HepG2 (cell line): Measurements from ENCODE around the gene MRPL38. TPM values are rescaled to one million over a fixed set of nuclear protein-coding genes. Genes with fewer than 3 reads are reported as not detected.

Source experiments
- AKNA ChIP-seq: sonication (generic); formaldehyde crosslinking; IDR thresholded peaks from 2 replicates; pipeline ENCODE4 v1.4.0; 2020; ENCODE audit warnings: missing genetic modification reagents, borderline replicate concordance
- DNMT1 ChIP-seq: sonication (generic); formaldehyde crosslinking; IDR thresholded peaks from 2 replicates; pipeline ENCODE4 v1.5.1; 2020; ENCODE audit warnings: mild to moderate bottlenecking, missing genetic modification reagents
- FOXK2 ChIP-seq: fragments of 450-650 bp; IDR thresholded peaks from 2 replicates; pipeline ENCODE4 v1.6.1; 2016
- KAT7 ChIP-seq: IDR thresholded peaks from 2 replicates; pipeline ENCODE4 v1.6.1; 2018; ENCODE audit warnings: borderline replicate concordance, missing compliant biosample characterization
- KDM6A ChIP-seq: IDR thresholded peaks from 2 replicates; pipeline ENCODE4 v1.6.1; 2016; ENCODE audit warnings: low read depth
- ONECUT2 ChIP-seq: sonication (generic); formaldehyde crosslinking; IDR thresholded peaks from 2 replicates; pipeline ENCODE4 v1.4.0; 2020; ENCODE audit warnings: missing genetic modification reagents
- POGK ChIP-seq: sonication (generic); formaldehyde crosslinking; conservative IDR thresholded peaks from 2 replicates; pipeline ENCODE4 v1.8.0; 2022; ENCODE audit warnings: mild to moderate bottlenecking, moderate library complexity, missing genetic modification reagents
- TBX3 ChIP-seq: fragments of 450-650 bp; IDR thresholded peaks from 2 replicates; pipeline ENCODE4 v1.6.1; 2017; ENCODE audit warnings: antibody characterized with exemption, mild to moderate bottlenecking, inconsistent platforms, borderline replicate concordance
- ZBTB8A ChIP-seq: sonication (generic); formaldehyde crosslinking; IDR thresholded peaks from 2 replicates; pipeline ENCODE4 v1.4.0; 2020; ENCODE audit warnings: mild to moderate bottlenecking, low read depth, missing genetic modification reagents, borderline replicate concordance
- ZHX1 ChIP-seq: sonication (generic); formaldehyde crosslinking; IDR thresholded peaks from 2 replicates; pipeline ENCODE4 v1.8.1; 2022; ENCODE audit warnings: low read depth, mild to moderate bottlenecking, missing genetic modification reagents
- ZNF3 ChIP-seq: IDR thresholded peaks from 2 replicates; pipeline ENCODE4 v1.7.0; 2017; ENCODE audit warnings: inconsistent platforms
- polyA plus RNA-seq, 8 experiments: library from polyadenylated mRNA; depleted of rRNA in 3 of 8; stranded (reverse) in 7 of 8; unstranded in 1 of 8; fragments of >200 nt; fragmentation: Illumina TruSeq in 4 of 8; extraction: Trizol in 4 of 8; gene quantifications; 2 replicates each; pipeline versions ENCODE4 v1.2.1 to v1.2.3, GENCODE V29; 2011 to 2016; ENCODE audit warnings: low read depth in 4 of 8, missing spikeins in 1 of 8, mixed read lengths in 1 of 8; ENCODE audit not compliant: insufficient read depth in 1 of 8
- total RNA-seq, 5 experiments: library from RNA; depleted of rRNA; stranded (reverse); fragments of >200 nt; fragmentation: Illumina TruSeq; extraction: Trizol; gene quantifications; 2 replicates each; pipeline ENCODE4 v1.2.3, GENCODE V29; 2016; ENCODE audit warnings: low read depth in 1 of 5
- TF ChIP-seq, protein P1 (sequence below): sonication (generic); formaldehyde crosslinking; IDR thresholded peaks from 2 replicates; pipeline ENCODE4 v1.4.0; 2020; ENCODE audit warnings: missing genetic modification reagents, borderline replicate concordance

Gene MRPL38
- total and polyA plus RNA-seq, 2 of the 13 experiments (the other 11 are each of a cell fraction or from before 2014, with no cell fraction given): 83.7 to 125 TPM

- no peak for TF ChIP-seq AKNA
- TF ChIP-seq ZHX1 (CRISPR knock-in tag): peak; percentile 97
- peak; percentile 44; the same call in 1 of the 2 replicates for TF ChIP-seq ZNF3
- TF ChIP-seq ONECUT2 (CRISPR knock-in tag): peak; percentile 17; the same call in 1 of the 2 replicates
- 0 out of 2 replicates have a peak, but pooled peaks have one; percentile 9 for TF ChIP-seq KAT7 (CRISPR knock-in tag)
- peak; percentile 99 for TF ChIP-seq DNMT1 (CRISPR knock-in tag)
- TF ChIP-seq FOXK2: peak; percentile 92
- TF ChIP-seq ZBTB8A: peak; percentile 43; the same call in 1 of the 2 replicates
- TF ChIP-seq POGK (CRISPR knock-in tag): peak; percentile 98
- TF ChIP-seq KDM6A (CRISPR knock-in tag): peak; percentile 79; the same call in 1 of the 2 replicates
- TF ChIP-seq, protein P1, sequence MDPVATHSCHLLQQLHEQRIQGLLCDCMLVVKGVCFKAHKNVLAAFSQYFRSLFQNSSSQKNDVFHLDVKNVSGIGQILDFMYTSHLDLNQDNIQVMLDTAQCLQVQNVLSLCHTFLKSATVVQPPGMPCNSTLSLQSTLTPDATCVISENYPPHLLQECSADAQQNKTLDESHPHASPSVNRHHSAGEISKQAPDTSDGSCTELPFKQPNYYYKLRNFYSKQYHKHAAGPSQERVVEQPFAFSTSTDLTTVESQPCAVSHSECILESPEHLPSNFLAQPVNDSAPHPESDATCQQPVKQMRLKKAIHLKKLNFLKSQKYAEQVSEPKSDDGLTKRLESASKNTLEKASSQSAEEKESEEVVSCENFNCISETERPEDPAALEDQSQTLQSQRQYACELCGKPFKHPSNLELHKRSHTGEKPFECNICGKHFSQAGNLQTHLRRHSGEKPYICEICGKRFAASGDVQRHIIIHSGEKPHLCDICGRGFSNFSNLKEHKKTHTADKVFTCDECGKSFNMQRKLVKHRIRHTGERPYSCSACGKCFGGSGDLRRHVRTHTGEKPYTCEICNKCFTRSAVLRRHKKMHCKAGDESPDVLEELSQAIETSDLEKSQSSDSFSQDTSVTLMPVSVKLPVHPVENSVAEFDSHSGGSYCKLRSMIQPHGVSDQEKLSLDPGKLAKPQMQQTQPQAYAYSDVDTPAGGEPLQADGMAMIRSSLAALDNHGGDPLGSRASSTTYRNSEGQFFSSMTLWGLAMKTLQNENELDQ (CRISPR knock-in tag): 0 out of 2 replicates have a peak, but pooled peaks have one; percentile 10
- peak; percentile 76; the same call in 1 of the 2 replicates for TF ChIP-seq TBX3
Observed at GRCh38 chr17:75876190-75876937, 28.3 kb downstream of the MRPL38 start (continued).
